ENCODE data around the gene AP3M1. TPM values are rescaled to one million over a fixed set of nuclear protein-coding genes. Genes with fewer than 3 reads are reported as not detected.

Gene AP3M1
- total RNA-seq, 1 donor from 2014 or later: 63.4 TPM

DNA sequence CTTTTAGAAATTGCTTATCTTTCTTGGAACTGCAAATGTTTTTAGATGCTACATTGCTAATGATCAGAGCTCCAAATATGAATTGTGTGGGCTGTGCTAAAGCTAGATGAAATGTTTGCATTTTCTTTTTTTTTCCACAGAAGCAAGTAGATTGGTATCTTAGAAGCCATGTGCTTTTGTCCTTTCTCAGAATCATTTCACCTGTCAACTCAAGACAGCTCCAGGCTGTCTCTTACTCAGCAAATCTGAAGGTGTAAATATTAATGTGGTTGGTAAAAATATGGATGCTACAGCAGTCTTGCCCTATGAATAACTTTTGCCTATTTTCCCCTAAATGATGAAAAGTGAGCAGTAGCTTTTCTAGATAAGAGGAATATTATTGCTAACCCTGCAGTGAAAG lies 41.2 kb downstream of the AP3M1 start:
- TF ChIP-seq CTCF (IDR thresholded peaks at IDR 0.05; ENCODE audit: partially characterized antibody, unreplicated experiment): no peak

GRCh38 chr10:74107391-74107790 lies 43.2 kb downstream of the AP3M1 start:
- no peaks in the 10 kb centered on the region for H3K4me1 Mint-ChIP-seq (ENCODE audit: low read depth, unreplicated experiment)
- no peak for DNase-seq
- H3K27ac Mint-ChIP-seq (ENCODE audit: unreplicated experiment): no peak overlapping the region
- peaks cover 2% of the 10 kb centered on the region for H3K9me3 Mint-ChIP-seq (ENCODE audit: unreplicated experiment)
- H3K4me3 Mint-ChIP-seq (ENCODE audit: unreplicated experiment): no peak overlapping the region
- no peaks in the 10 kb centered on the region for H3K27me3 Mint-ChIP-seq (ENCODE audit: unreplicated experiment)
- H3K36me3 Mint-ChIP-seq (ENCODE audit: unreplicated experiment): peaks cover 6% of the 10 kb centered on the region
- TF ChIP-seq CTCF (IDR thresholded peaks at IDR 0.05; ENCODE audit: partially characterized antibody, unreplicated experiment): no peak

More for the DNA sequence above, 41.2 kb downstream of the AP3M1 start:
- Mint-ChIP-seq H3K9me3 (ENCODE audit: unreplicated experiment) (peaks cover under 1% of the 10 kb centered on the region), H3K36me3 (ENCODE audit: unreplicated experiment) (peaks cover 6% of the 10 kb centered on the region), H3K4me1 (ENCODE audit: low read depth, unreplicated experiment) (no peaks in the 10 kb centered on the region), H3K27ac (ENCODE audit: unreplicated experiment) (no peak overlapping the region), H3K27me3 (ENCODE audit: unreplicated experiment) (peaks cover 1% of the 10 kb centered on the region), H3K4me3 (ENCODE audit: unreplicated experiment) (no peak overlapping the region)
- no peak for DNase-seq

- DNase-seq: no peak
- H3K27ac Mint-ChIP-seq (ENCODE audit: unreplicated experiment): no peak overlapping the region
- TF ChIP-seq CTCF (IDR thresholded peaks at IDR 0.05; ENCODE audit: partially characterized antibody, unreplicated experiment): no peak
- H3K36me3 Mint-ChIP-seq (ENCODE audit: unreplicated experiment): peaks cover 6% of the 10 kb centered on the region
- peaks cover 2% of the 10 kb centered on the region for H3K27me3 Mint-ChIP-seq (ENCODE audit: unreplicated experiment)
- H3K4me3 Mint-ChIP-seq (ENCODE audit: unreplicated experiment): no peak overlapping the region
- peaks cover 2% of the 10 kb centered on the region for H3K9me3 Mint-ChIP-seq (ENCODE audit: unreplicated experiment)
- no peaks in the 10 kb centered on the region for H3K4me1 Mint-ChIP-seq (ENCODE audit: low read depth, unreplicated experiment)
These were observed 45.6 kb downstream of the AP3M1 start for GRCh38 chr10:74104996-74105395.

DNA sequence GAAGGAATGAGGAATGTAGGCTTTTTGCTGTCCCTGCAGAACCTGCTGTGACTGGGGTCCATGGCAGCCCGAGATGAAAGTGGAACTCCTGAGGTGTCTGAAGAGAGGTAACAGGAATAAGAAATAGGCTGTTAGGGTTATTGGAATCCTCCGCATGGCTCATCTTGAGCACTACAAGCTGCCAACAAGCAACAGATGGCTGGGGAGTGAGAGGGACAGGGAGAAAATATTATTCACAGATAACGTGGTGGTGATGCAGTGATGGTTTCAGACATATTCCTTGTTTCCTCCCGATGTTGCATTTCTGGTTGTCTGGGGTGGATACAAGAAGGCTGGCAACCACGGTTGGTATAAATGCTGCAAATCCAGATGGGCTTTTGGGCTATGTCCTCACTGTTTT lies 46.1 kb downstream of the AP3M1 start:
- peaks cover 2% of the 10 kb centered on the region for H3K27me3 Mint-ChIP-seq (ENCODE audit: unreplicated experiment)
- H3K9me3 Mint-ChIP-seq (ENCODE audit: unreplicated experiment): peaks cover 2% of the 10 kb centered on the region
- H3K4me3 Mint-ChIP-seq (ENCODE audit: unreplicated experiment): no peak overlapping the region
- H3K27ac Mint-ChIP-seq (ENCODE audit: unreplicated experiment): no peak overlapping the region
- no peak for TF ChIP-seq CTCF (IDR thresholded peaks at IDR 0.05; ENCODE audit: partially characterized antibody, unreplicated experiment)
- DNase-seq: no peak
- H3K4me1 Mint-ChIP-seq (ENCODE audit: low read depth, unreplicated experiment): no peaks in the 10 kb centered on the region
- peaks cover 6% of the 10 kb centered on the region for H3K36me3 Mint-ChIP-seq (ENCODE audit: unreplicated experiment)

DNA sequence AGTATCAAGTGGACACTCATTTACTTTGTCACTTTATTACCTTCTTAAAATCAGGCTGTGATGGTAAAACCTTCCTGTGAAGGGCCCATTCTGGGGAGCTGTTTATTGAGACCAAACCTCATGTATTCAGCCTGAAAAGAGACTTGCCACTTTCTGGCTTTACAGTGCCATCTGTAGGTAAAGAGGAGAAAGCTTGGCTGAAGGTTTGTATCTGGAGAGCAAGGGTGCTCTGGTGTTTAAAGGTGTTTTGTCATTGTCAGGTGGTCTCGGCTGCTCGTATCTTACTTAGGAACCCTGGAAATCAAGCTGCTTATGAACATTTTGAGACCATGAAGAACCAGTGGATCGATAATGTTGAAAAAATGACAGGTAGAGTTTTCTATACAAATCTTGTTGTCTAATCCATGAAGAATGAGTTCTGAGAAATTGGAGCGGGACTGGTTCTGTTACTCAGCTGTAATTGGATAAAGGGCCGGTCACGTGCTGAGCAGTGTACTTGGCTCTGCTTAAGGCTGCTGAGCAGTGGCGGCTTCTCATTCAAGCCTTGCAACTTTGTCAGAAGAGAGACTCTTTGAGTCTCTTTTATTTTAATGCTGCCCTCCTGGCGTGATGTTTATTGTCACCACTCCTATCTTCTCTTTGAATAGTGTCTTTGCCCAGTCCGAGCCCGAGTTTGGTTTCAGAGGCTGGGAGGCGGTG lies 46.9 kb downstream of the AP3M1 start:
- Mint-ChIP-seq H3K4me1 (ENCODE audit: low read depth, unreplicated experiment) (no peaks in the 10 kb centered on the region), H3K27me3 (ENCODE audit: unreplicated experiment) (peaks cover 2% of the 10 kb centered on the region), H3K36me3 (ENCODE audit: unreplicated experiment) (peaks cover 6% of the 10 kb centered on the region), H3K4me3 (ENCODE audit: unreplicated experiment) (no peak overlapping the region), H3K9me3 (ENCODE audit: unreplicated experiment) (peaks cover 2% of the 10 kb centered on the region), H3K27ac (ENCODE audit: unreplicated experiment) (no peak overlapping the region)
- no peak for TF ChIP-seq CTCF (IDR thresholded peaks at IDR 0.05; ENCODE audit: partially characterized antibody, unreplicated experiment)
- DNase-seq: no peak
